ENCODE results near the gene UROD. TPM values are rescaled to one million over a fixed set of nuclear protein-coding genes. Genes with fewer than 3 reads are reported as not detected.

The UROD gene
- total and polyA plus RNA-seq, 2 experiments from 2014 or later, result 82.4 to 108 TPM

- Histone ChIP-seq H3K4me1 (ENCODE audit: insufficient read depth) (peaks cover 6% of the 10 kb centered on the region; the same call in 1 of the 2 replicates), H3K27me3 (ENCODE audit: insufficient read depth) (no peaks in the 10 kb centered on the region), H4K20me1 (replicated peaks; ENCODE audit: insufficient read depth) (no peaks in the 10 kb centered on the region; the same call in 1 of the 2 replicates), H3F3A (replicated peaks; ENCODE audit: low read depth) (no peaks in the 10 kb centered on the region), H3K9me2 (ENCODE audit: insufficient read depth) (no peaks in the 10 kb centered on the region), H3K27ac (ENCODE audit: low read depth) (no peak overlapping the region), H3K4me2 (no peak overlapping the region), H3K36me3 (ENCODE audit: insufficient read depth) (no peaks in the 10 kb centered on the region), H3K79me2 (replicated peaks; ENCODE audit: insufficient read depth) (no peaks in the 10 kb centered on the region), H3K4me3 (no peak overlapping the region), H2AFZ (no peak overlapping the region)
- ATAC-seq, result no peak
- peaks cover 27% of the 10 kb centered on the region for H3K36me3 Mint-ChIP-seq (ENCODE audit: low read depth)
- TF ChIP-seq CTCF (conservative IDR thresholded peaks at IDR 0.05; ENCODE audit: low read depth in 2 of 2) (no peak), ZNF462 (CRISPR knock-in tag; IDR thresholded peaks at IDR 0.05) (no peak), JUNB (IDR thresholded peaks at IDR 0.05; ENCODE audit: unreplicated experiment) (no peak)
- no peak for DNase-seq (ENCODE audit: low spot score)
- no peaks in the 10 kb centered on the region for H3K9me3 Mint-ChIP-seq
- H3K27me3 Mint-ChIP-seq (ENCODE audit: insufficient read depth, low read depth, poor library complexity), result no peaks in the 10 kb centered on the region
- no peak overlapping the region for H3K27ac Mint-ChIP-seq
- H3K4me1 Mint-ChIP-seq, result peaks cover 5% of the 10 kb centered on the region; the same call in 1 of the 3 replicates
- no peak overlapping the region for H3K4me3 Mint-ChIP-seq
Measured at GRCh38 chr1:45004281-45004920, 7.7 kb upstream of the UROD start.

All from GM23338 (cell line).